Breast epithelium (tissue), 3 donors: ENCODE measurements around the gene TTLL3.

ENCODE experiments used
- CTCF ChIP-seq, 3 donors: fragments of 450-650 bp; IDR thresholded peaks; one replicate each; pipeline ENCODE4 v1.5.1; 2016 to 2017; ENCODE audit warnings: antibody characterized with exemption in 3 of 3, mild to moderate bottlenecking in 3 of 3, moderate library complexity in 3 of 3
- POLR2AphosphoS5 ChIP-seq, 3 donors: sonication (generic); formaldehyde crosslinking; IDR thresholded peaks; one replicate each; pipeline ENCODE4 v1.6.1; 2017; ENCODE audit warnings: antibody characterized with exemption in 3 of 3

GRCh38 chr3:9855594-9855993 is 45.5 kb downstream of the TTLL3 start:
- TF ChIP-seq POLR2AphosphoS5 (IDR thresholded peaks at IDR 0.05) (no peak), CTCF (IDR thresholded peaks at IDR 0.05) (no peak)
